Measurements from ENCODE around the gene OSBPL10. TPM values are rescaled to one million over a fixed set of nuclear protein-coding genes. Genes with fewer than 3 reads are reported as not detected.
A peak's percentile ranks its signal among the peaks of the same experiment; 100 is the strongest.

OSBPL10 gene
- total RNA-seq, 1 experiment from 2014 or later: 48.0 TPM

GRCh38 chr3:31767920-31768319 is 213.1 kb downstream of the OSBPL10 start:
- Histone ChIP-seq H3K4me1 (ENCODE audit: insufficient read depth, low read length) (no peaks in the 10 kb centered on the region), H3K9me2 (replicated peaks; ENCODE audit: low read length) (no peaks in the 10 kb centered on the region), H3K27ac (ENCODE audit: low read length) (no peak overlapping the region), H2AFZ (ENCODE audit: low read length) (no peak overlapping the region), H3F3A (ENCODE audit: low read length, unreplicated experiment) (no peaks in the 10 kb centered on the region), H4K20me1 (ENCODE audit: low read length) (no peaks in the 10 kb centered on the region), H3K27me3 (ENCODE audit: low read length) (no peaks in the 10 kb centered on the region), H3K9me3 (ENCODE audit: low read length) (no peaks in the 10 kb centered on the region), H3K4me3 (ENCODE audit: low read length) (no peak overlapping the region), H3K36me3 (ENCODE audit: low read depth, low read length) (no peaks in the 10 kb centered on the region), H3K79me2 (ENCODE audit: low read length) (no peaks in the 10 kb centered on the region), H3K4me2 (ENCODE audit: low read length) (no peak overlapping the region), H3K9ac (ENCODE audit: low read length) (no peak overlapping the region)
- DNase-seq (no peak), ATAC-seq (no peak)
- CTCF ChIA-PET: no interaction called here
- TF ChIP-seq, protein P1, sequence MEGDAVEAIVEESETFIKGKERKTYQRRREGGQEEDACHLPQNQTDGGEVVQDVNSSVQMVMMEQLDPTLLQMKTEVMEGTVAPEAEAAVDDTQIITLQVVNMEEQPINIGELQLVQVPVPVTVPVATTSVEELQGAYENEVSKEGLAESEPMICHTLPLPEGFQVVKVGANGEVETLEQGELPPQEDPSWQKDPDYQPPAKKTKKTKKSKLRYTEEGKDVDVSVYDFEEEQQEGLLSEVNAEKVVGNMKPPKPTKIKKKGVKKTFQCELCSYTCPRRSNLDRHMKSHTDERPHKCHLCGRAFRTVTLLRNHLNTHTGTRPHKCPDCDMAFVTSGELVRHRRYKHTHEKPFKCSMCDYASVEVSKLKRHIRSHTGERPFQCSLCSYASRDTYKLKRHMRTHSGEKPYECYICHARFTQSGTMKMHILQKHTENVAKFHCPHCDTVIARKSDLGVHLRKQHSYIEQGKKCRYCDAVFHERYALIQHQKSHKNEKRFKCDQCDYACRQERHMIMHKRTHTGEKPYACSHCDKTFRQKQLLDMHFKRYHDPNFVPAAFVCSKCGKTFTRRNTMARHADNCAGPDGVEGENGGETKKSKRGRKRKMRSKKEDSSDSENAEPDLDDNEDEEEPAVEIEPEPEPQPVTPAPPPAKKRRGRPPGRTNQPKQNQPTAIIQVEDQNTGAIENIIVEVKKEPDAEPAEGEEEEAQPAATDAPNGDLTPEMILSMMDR (conservative IDR thresholded peaks at IDR 0.05; ENCODE audit: low read depth, low read length): no peak
- TF ChIP-seq EZH2phosphoT487 (IDR thresholded peaks at IDR 0.05; ENCODE audit: borderline replicate concordance, low read length) (no peak), EZH2 (IDR thresholded peaks at IDR 0.05; ENCODE audit: low read length, unreplicated experiment) (no peak)
- no TSS peak for BruUV-seq (replicated peaks)
- POLR2A ChIA-PET (ENCODE audit: unreplicated experiment): no interaction called here
- intact Hi-C loops (cut with micrococcal nuclease): loop anchor here (1.0 to 5.0 kb wide), 3 partner anchors 158 to 601 kb away; no protein-coding TSS in a partner anchor

GRCh38 chr3:31766669-31767068 is 214.4 kb downstream of the OSBPL10 start:
- Histone ChIP-seq H3K27me3 (ENCODE audit: low read length) (no peaks in the 10 kb centered on the region), H3F3A (ENCODE audit: low read length, unreplicated experiment) (no peaks in the 10 kb centered on the region), H2AFZ (ENCODE audit: low read length) (no peak overlapping the region), H3K36me3 (ENCODE audit: low read depth, low read length) (no peaks in the 10 kb centered on the region), H3K79me2 (ENCODE audit: low read length) (no peaks in the 10 kb centered on the region), H3K4me3 (ENCODE audit: low read length) (no peak overlapping the region), H3K9me2 (replicated peaks; ENCODE audit: low read length) (no peaks in the 10 kb centered on the region), H3K9me3 (ENCODE audit: low read length) (no peaks in the 10 kb centered on the region), H3K9ac (ENCODE audit: low read length) (no peak overlapping the region), H3K27ac (ENCODE audit: low read length) (no peak overlapping the region), H3K4me2 (ENCODE audit: low read length) (no peak overlapping the region), H4K20me1 (ENCODE audit: low read length) (no peaks in the 10 kb centered on the region), H3K4me1 (ENCODE audit: insufficient read depth, low read length) (no peaks in the 10 kb centered on the region)
- no TSS peak for BruUV-seq (replicated peaks)
- CTCF ChIA-PET: no interaction called here
- DNase-seq: no peak
- POLR2A ChIA-PET (ENCODE audit: unreplicated experiment): no interaction called here
- intact Hi-C loops (cut with micrococcal nuclease): loop anchor here (5.0 kb wide), 2 partner anchors 214 to 599 kb away; no protein-coding TSS in a partner anchor
- ATAC-seq: peak; percentile 41
- no peak for TF ChIP-seq EZH2 (IDR thresholded peaks at IDR 0.05; ENCODE audit: low read length, unreplicated experiment)
- TF ChIP-seq EZH2phosphoT487 (IDR thresholded peaks at IDR 0.05; ENCODE audit: borderline replicate concordance, low read length): no peak
- TF ChIP-seq, protein P1 (conservative IDR thresholded peaks at IDR 0.05; ENCODE audit: low read depth, low read length): no peak

DNA sequence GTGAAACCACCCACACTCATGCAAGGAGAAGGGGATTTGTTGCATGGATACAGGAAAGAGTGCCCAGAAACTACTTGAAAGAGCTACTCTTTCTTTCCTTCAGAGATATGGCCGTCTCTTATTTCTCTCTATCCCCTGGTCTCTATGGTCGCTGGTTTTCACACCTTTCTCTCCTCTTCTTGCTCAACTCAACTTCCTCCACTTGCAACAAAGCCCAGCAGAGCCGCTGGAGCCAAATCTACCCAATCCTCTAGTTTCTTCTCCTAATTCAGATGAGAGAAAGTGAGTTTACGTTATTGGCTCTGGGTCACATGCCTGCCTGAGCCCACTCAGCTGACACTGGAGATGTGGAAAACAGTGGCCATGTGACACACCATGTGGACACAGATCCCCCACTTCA is 215.2 kb downstream of the OSBPL10 start:
- no peaks in the 10 kb centered on the region for H3F3A ChIP-seq (ENCODE audit: low read length, unreplicated experiment)
- POLR2A ChIA-PET (ENCODE audit: unreplicated experiment): no interaction called here
- intact Hi-C loops (cut with micrococcal nuclease): loop anchor here (5.0 kb wide), 2 partner anchors 214 to 599 kb away; no protein-coding TSS in a partner anchor

More for the DNA sequence above, 215.2 kb downstream of the OSBPL10 start:
- Histone ChIP-seq H3K9me3 (ENCODE audit: low read length) (no peaks in the 10 kb centered on the region), H3K4me3 (ENCODE audit: low read length) (no peak overlapping the region), H3K27me3 (ENCODE audit: low read length) (no peaks in the 10 kb centered on the region), H3K9ac (ENCODE audit: low read length) (no peak overlapping the region), H3K36me3 (ENCODE audit: low read depth, low read length) (no peaks in the 10 kb centered on the region), H3K9me2 (replicated peaks; ENCODE audit: low read length) (no peaks in the 10 kb centered on the region), H3K4me2 (ENCODE audit: low read length) (no peak overlapping the region), H3K4me1 (ENCODE audit: insufficient read depth, low read length) (no peaks in the 10 kb centered on the region), H3K27ac (ENCODE audit: low read length) (no peak overlapping the region), H4K20me1 (ENCODE audit: low read length) (no peaks in the 10 kb centered on the region), H3K79me2 (ENCODE audit: low read length) (no peaks in the 10 kb centered on the region), H2AFZ (ENCODE audit: low read length) (no peak overlapping the region)
- TF ChIP-seq EZH2phosphoT487 (IDR thresholded peaks at IDR 0.05; ENCODE audit: borderline replicate concordance, low read length) (no peak), EZH2 (IDR thresholded peaks at IDR 0.05; ENCODE audit: low read length, unreplicated experiment) (no peak)
- TF ChIP-seq, protein P1 (conservative IDR thresholded peaks at IDR 0.05; ENCODE audit: low read depth, low read length): no peak
- CTCF ChIA-PET: no interaction called here
- ATAC-seq: no peak
- no peak for DNase-seq
- no TSS peak for BruUV-seq (replicated peaks)

Data from PC-3 (cell line).